ENCODE data around the gene LENG8. TPM values are rescaled to one million over a fixed set of nuclear protein-coding genes. Genes with fewer than 3 reads are reported as not detected.

Gene LENG8
- total RNA-seq: 26.7 and 52.5 TPM in 2 replicates

- peak; percentile 93 for DNase-seq (ENCODE audit: low read depth)
Measured at GRCh38 chr19:54448774-54449700, at the start of gene LENG8. Gene LENG8 (plus strand): TSS chr19:54449199. CDS start chr19:54451345, 2,146 bp downstream.

GRCh38 chr19:54400913-54401312 is 48.1 kb upstream of the LENG8 start:
- DNase-seq (ENCODE audit: low read depth): no peak

- no peak for DNase-seq (ENCODE audit: low read depth)
Measured at GRCh38 chr19:54403054-54403453, 45.9 kb upstream of the LENG8 start.

- no peak for DNase-seq (ENCODE audit: low read depth)
Measured at GRCh38 chr19:54405628-54406027, 43.4 kb upstream of the LENG8 start.

GRCh38 chr19:54407780-54408179 is 41.2 kb upstream of the LENG8 start:
- DNase-seq (ENCODE audit: low read depth): no peak

- DNase-seq (ENCODE audit: low read depth): no peak
Measured at GRCh38 chr19:54408456-54409026, 40.5 kb upstream of the LENG8 start.

- DNase-seq (ENCODE audit: low read depth): no peak
Measured at GRCh38 chr19:54411033-54411432, 38.0 kb upstream of the LENG8 start.

- DNase-seq (ENCODE audit: low read depth): no peak
Measured at GRCh38 chr19:54412877-54413276, 36.1 kb upstream of the LENG8 start.

GRCh38 chr19:54414156-54414555 is 34.8 kb upstream of the LENG8 start:
- no peak for DNase-seq (ENCODE audit: low read depth)

- DNase-seq (ENCODE audit: low read depth): no peak
Measured at GRCh38 chr19:54415208-54415900, 33.6 kb upstream of the LENG8 start, which contains the start of gene TTYH1. Gene TTYH1 (plus strand): TSS chr19:54415464. CDS start chr19:54415553, 89 bp downstream.

- DNase-seq (ENCODE audit: low read depth): no peak
Measured at GRCh38 chr19:54415901-54416673, 32.9 kb upstream of the LENG8 start.

GRCh38 chr19:54416695-54417491 is 32.1 kb upstream of the LENG8 start:
- DNase-seq (ENCODE audit: low read depth): no peak

- DNase-seq (ENCODE audit: low read depth): no peak
Measured at GRCh38 chr19:54418030-54418929, 30.7 kb upstream of the LENG8 start.

- DNase-seq (ENCODE audit: low read depth): no peak
Measured at GRCh38 chr19:54418930-54419800, 29.8 kb upstream of the LENG8 start.

- no peak for DNase-seq (ENCODE audit: low read depth)
Measured at GRCh38 chr19:54420068-54420382, 29.0 kb upstream of the LENG8 start.

- no peak for DNase-seq (ENCODE audit: low read depth)
Measured at GRCh38 chr19:54420383-54421168, 28.4 kb upstream of the LENG8 start.

GRCh38 chr19:54421169-54421516 is 27.9 kb upstream of the LENG8 start:
- no peak for DNase-seq (ENCODE audit: low read depth)

GRCh38 chr19:54421521-54421920 is 27.5 kb upstream of the LENG8 start:
- DNase-seq (ENCODE audit: low read depth): no peak
